Right ventricle myocardium inferior (tissue), 1 donor: ENCODE results near the gene ZNF664. TPM values are rescaled to one million over a fixed set of nuclear protein-coding genes. Genes with fewer than 3 reads are reported as not detected.

Source experiments
- ATAC-seq: fragments of 200-7000 bp; cut with Tn5 transposase; one replicate; pipeline ENCODE4 v1.9.1; 2020; ENCODE audit warnings: mild to moderate bottlenecking, moderate library complexity
- DNase-seq: peaks from one replicate; pipeline ENCODE4 v3.0.0; 2021; ENCODE audit errors: missing footprints
- intact Hi-C: fragments of 100-400 bp; cut with DNase I; formaldehyde crosslinking; loops from one replicate; pipeline ENCODE4 v1.11.0; 2022
- total RNA-seq: library from RNA; stranded (reverse); fragmentation: NEBNext Ultra II Directional; extraction: Animal tissue kit (Norgen Biotek cat#: 25700); gene quantifications from one replicate; pipeline ENCODE4 v1.2.1, GENCODE V29; 2021
- donor health status: DM: no; HTN: yes; CAD: no; lungs with severe emphysema.

The ZNF664 gene
- total RNA-seq, 1 donor from 2014 or later: 86.6 TPM

DNA sequence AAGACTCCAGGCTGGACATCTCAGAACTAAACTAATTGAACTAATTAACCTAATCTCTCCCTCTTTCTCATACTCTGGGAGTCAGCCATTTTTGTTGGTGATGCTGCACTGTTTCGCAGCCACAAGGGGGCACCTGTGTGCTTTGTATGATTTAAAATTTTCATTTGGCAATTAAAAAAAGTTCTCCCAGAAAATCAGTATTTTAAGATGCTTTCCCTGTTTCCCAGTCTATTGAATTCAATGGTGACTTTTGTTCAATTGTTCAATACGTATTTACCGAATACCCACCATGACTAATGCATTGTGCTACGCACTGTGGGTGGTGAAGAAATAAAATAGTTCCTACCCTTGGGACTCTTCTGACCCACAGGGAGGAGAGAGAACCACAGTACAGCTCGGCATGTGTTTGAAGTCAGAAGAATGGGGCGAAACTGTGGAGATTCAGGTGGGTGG is 63.7 kb downstream of the ZNF664 start:
- intact Hi-C loops: loop anchor here (1.0 to 10.0 kb wide), 3 partner anchors 284 to 868 kb away; no protein-coding TSS in a partner anchor
- DNase-seq (no peak), ATAC-seq (no peak)

DNA sequence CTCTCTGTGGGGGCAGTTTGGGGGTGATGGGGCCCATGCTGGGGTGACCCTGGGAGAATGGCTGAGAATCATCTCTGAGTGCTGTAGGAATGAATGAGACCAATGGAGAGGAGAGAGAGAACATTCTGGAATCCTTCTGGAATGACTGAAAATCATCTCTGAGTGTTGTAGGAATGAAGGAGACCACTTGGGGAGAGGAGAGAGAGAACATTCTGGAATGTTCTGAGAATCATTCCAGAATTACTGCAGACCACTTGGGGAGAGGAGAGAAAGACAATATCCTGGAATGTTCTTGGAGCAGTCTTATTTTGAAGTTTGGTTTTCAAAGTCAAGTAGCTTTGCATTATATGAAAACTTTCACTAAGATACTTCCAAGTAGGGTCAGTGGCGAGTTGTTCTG is 64.3 kb downstream of the ZNF664 start:
- no peak for ATAC-seq
- intact Hi-C loops: loop anchor here (2.0 to 10.0 kb wide), 2 partner anchors 283 to 867 kb away; no protein-coding TSS in a partner anchor
- no peak for DNase-seq

- intact Hi-C loops: loop anchor here (10.0 kb wide), 1 partner anchor 866 kb away; no protein-coding TSS in a partner anchor
- no peak for ATAC-seq
- no peak for DNase-seq
Measured at GRCh38 chr12:124039276-124039675, 66.3 kb downstream of the ZNF664 start.

DNA sequence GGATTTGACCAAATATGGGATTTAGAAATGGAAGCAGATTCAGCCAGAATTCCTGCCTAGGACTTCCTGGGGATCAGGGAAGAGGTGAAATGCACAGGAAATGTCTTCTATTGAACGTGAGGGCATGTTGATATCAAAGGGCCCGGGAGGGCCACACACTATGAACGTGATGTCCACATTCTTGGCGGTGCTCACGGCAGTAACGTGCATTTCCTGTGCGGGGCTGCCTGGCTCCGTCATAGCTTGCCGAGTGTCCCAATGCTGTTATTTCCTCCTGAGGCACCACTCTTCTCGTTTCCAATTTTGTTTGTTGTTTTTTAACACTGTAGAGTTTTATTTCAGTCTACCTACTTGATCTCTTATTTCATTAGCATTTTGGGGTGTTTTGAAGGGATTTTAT is 67.3 kb downstream of the ZNF664 start:
- DNase-seq (no peak), ATAC-seq (no peak)
- intact Hi-C loops: no loop called here

DNA sequence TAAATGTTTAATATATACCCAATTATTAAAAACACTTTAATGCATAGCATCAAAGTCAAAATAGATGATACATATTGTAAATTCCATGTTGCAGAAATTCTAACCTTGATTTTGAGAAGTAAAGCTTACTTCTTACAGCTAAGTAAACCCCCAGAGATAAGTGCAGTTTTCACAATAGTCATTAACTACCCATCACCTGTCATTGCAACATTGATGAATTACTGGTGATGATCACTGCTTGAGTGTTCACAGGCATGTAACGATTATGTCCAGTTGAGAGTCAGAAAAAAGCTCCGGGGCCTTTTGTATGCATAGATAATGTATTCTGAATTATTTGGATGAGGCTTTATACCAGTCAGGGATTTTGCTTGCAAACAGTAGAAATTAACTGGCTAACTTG is 67.7 kb downstream of the ZNF664 start:
- intact Hi-C loops: no loop called here
- ATAC-seq: no peak
- DNase-seq: no peak

- no peak for ATAC-seq
- intact Hi-C loops: no loop called here
Measured at GRCh38 chr12:124041907-124042306, 68.9 kb downstream of the ZNF664 start.

GRCh38 chr12:124044021-124044420 is 71.0 kb downstream of the ZNF664 start:
- no peak for ATAC-seq
- intact Hi-C loops: no loop called here
- DNase-seq: no peak

More at GRCh38 chr12:124041907-124042306, 68.9 kb downstream of the ZNF664 start:
- no peak for DNase-seq

DNA sequence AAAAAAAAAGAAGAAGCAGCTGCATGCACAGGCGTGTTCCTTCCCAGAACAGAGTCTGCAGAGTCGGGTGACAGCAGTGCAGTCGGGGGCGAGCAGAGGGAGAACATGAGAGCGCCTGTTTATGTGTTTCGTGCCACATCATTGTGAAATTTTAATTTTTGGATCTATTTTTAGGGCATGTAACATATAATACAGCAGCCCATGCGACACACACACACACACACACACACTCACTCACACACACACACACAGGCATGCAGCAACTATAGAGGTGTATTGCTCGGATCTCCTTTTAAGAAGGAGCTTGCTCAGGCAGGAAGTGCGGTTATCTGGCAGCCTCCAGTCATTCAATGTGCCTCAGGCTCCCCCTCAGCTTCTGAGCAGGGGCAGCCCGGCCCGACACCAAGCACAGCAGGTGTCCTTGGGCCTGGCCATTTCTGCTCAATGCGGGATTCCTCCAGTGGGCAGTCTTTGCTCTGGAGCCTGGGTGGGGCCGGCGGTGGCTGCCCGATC is 71.8 kb downstream of the ZNF664 start:
- DNase-seq: no peak
- intact Hi-C loops: no loop called here
- ATAC-seq: no peak

GRCh38 chr12:124045671-124046455 is 72.8 kb downstream of the ZNF664 start:
- no peak for ATAC-seq
- DNase-seq: no peak
- intact Hi-C loops: no loop called here

DNA sequence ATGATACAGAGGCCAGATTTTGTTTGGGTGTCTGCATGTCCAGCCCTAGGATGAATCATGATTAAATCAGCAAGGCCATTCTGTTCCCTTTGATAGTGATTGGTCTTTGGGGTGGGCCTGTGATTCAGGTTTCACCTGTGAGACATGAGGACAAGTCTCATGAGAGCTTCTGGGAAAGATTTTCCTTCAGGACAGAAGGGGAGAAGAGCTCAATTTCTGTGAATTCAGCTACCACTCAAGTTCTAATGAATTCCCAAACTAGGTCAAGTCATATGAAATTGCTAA is 73.4 kb downstream of the ZNF664 start:
- no peak for ATAC-seq
- intact Hi-C loops: no loop called here
- no peak for DNase-seq

- intact Hi-C loops: no loop called here
- no peak for ATAC-seq
- DNase-seq: no peak
Measured at GRCh38 chr12:124047045-124047566, 74.1 kb downstream of the ZNF664 start.

- intact Hi-C loops: loop anchor here (5.0 kb wide), 2 partner anchors 678 to 718 kb away; no protein-coding TSS in a partner anchor
- ATAC-seq (peak; percentile 40), DNase-seq (no peak)
Measured at GRCh38 chr12:124049451-124050094, 76.6 kb downstream of the ZNF664 start.

GRCh38 chr12:124053851-124054250 is 80.8 kb downstream of the ZNF664 start:
- ATAC-seq (peak; percentile 84), DNase-seq (no peak)
- intact Hi-C loops: loop anchor here (1.0 to 5.0 kb wide), 3 partner anchors 267 to 713 kb away; no protein-coding TSS in a partner anchor

GRCh38 chr12:124055066-124055465 is 82.1 kb downstream of the ZNF664 start:
- DNase-seq (no peak), ATAC-seq (no peak)
- intact Hi-C loops: no loop called here

DNA sequence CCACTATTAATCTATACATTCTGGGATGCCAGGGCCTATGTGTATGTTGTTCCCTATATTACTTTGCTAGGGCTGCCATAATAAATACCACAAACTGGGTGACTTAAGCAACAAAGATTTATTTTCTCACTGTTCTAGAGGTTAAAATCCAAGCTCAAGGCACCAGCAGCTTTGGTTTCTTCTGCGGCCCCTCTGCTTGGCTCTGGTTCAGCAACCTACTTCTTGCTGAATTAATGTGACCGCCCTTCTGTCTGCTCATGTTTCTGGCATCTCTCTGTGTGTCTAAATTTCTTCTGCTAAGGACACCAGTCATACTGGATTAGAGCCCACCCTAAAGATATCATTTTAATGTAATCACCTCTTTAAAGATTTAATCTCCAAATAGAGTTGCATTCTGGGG is 84.7 kb downstream of the ZNF664 start:
- DNase-seq: no peak
- intact Hi-C loops: no loop called here
- ATAC-seq: no peak

DNA sequence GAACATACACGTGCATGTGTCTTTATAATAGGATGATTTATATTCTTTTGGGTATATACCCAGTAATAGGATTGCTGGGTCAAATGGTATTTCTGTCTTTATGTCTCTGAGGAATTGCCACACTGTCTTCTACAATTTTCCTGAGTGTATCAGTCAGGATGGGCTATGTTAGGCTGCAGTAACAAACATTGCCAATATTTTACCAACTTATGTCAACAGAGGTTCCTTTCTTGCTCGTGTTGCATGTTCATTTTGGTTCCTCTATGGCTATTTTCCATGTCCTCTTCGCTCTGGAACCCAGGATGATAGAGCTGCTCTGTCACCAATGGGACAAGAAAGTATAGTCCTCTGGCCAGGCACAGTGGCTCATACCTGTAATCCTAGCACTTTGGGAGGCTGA is 86.7 kb downstream of the ZNF664 start:
- intact Hi-C loops: no loop called here
- ATAC-seq (no peak), DNase-seq (no peak)
